HepG2 (cell line): ENCODE measurements around the gene ZFAND4. TPM values are rescaled to one million over a fixed set of nuclear protein-coding genes. Genes with fewer than 3 reads are reported as not detected.

Experiments used
- HNF1A ChIP-seq, 2 experiments: sonication (generic) in 1 of 2; formaldehyde crosslinking in 1 of 2; IDR thresholded peaks; 2 replicates each; pipeline versions ENCODE4 v1.4.0 to v1.6.1; 2016 to 2020; ENCODE audit warnings: borderline replicate concordance in 1 of 2, low read depth in 1 of 2, mild to moderate bottlenecking in 1 of 2, missing genetic modification reagents in 1 of 2
- KLF16 ChIP-seq, 2 experiments: sonication (generic) in 1 of 2; formaldehyde crosslinking in 1 of 2; IDR thresholded peaks; 2 replicates each; pipeline versions ENCODE4 v1.6.1 to v1.8.0; 2016 to 2023; ENCODE audit warnings: missing genetic modification reagents in 2 of 2, missing compliant biosample characterization in 1 of 2
- MEIS2 ChIP-seq: sonication (generic); formaldehyde crosslinking; IDR thresholded peaks from 2 replicates; pipeline ENCODE4 v1.9.0; 2021; ENCODE audit warnings: mild to moderate bottlenecking, missing genetic modification reagents
- NFYC ChIP-seq: IDR thresholded peaks from 2 replicates; pipeline ENCODE4 v1.6.1; 2016; ENCODE audit warnings: missing genetic modification reagents, missing compliant biosample characterization
- PCBP1 ChIP-seq: fragments of 200-400 bp; formaldehyde crosslinking; IDR thresholded peaks from 2 replicates; pipeline ENCODE4 v1.6.1; 2017; ENCODE audit warnings: mild to moderate bottlenecking, low read depth, low read length, borderline replicate concordance
- SKI ChIP-seq: fragments of 450-650 bp; IDR thresholded peaks from one replicate; pipeline ENCODE4 v1.6.1; 2018; ENCODE audit warnings: mild to moderate bottlenecking; ENCODE audit not compliant: partially characterized antibody
- SP5 ChIP-seq: IDR thresholded peaks from 2 replicates; pipeline ENCODE4 v1.6.1; 2016; ENCODE audit warnings: low read depth, borderline replicate concordance
- polyA plus RNA-seq, 8 experiments: library from polyadenylated mRNA; depleted of rRNA in 3 of 8; stranded (reverse) in 7 of 8; unstranded in 1 of 8; fragments of >200 nt; fragmentation: Illumina TruSeq in 4 of 8; extraction: Trizol in 4 of 8; gene quantifications; 2 replicates each; pipeline versions ENCODE4 v1.2.1 to v1.2.3, GENCODE V29; 2011 to 2016; ENCODE audit warnings: low read depth in 4 of 8, missing spikeins in 1 of 8, mixed read lengths in 1 of 8; ENCODE audit not compliant: insufficient read depth in 1 of 8
- total RNA-seq, 5 experiments: library from RNA; depleted of rRNA; stranded (reverse); fragments of >200 nt; fragmentation: Illumina TruSeq; extraction: Trizol; gene quantifications; 2 replicates each; pipeline ENCODE4 v1.2.3, GENCODE V29; 2016; ENCODE audit warnings: low read depth in 1 of 5

The ZFAND4 gene
- total and polyA plus RNA-seq, 2 of the 13 experiments (the other 11 are each of a cell fraction or from before 2014, with no cell fraction given), result 2.9 to 9.2 TPM

DNA sequence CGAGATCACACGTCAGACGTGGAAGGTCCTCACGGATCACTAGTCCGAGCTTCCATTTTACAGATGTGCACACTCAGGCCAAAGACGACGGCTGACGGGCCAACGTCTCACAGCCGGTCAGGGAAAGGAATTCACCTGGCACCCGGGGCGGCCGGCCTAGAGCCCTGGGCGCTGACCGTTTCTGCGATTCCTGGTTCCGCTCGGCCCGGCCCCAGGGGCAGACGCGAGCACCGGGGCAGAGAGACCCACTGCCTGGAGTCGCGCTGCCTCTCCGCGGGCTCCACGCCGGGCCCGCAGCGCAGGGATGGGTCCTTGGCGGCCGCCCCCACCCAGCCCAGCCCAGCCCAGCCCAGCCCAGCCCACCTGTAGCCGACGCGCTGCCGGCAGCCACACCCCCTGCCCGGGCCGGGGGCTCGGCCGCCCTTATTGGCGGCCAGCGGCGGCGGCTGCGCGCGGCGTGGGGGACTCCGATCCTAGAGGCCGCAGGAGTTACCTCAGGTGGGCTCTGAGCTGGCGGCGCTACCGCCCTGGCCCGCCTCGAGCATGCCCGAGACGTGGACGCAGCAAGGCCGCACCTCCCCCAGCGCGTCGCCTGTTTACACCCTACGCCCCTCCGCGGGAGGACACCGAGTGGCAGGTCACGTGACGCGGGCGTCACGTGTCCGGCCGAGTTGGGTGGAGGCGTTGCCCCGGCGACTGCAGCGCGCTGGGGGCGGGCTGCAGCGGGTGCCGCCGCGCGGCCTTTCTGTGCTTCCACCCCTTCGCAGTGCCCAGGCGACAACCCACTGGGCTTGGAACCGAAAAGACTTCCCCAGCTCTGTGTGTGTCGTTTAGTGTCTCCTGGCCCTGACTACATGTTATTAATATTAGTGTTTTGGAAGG is 78.1 kb downstream of the ZFAND4 start (continued):
- TF ChIP-seq SKI (peak; percentile 78), KLF16 (CRISPR knock-in tag; IDR thresholded peaks at IDR 0.05) (peak in 1 of 2 experiments; percentile 100; a peak in 2 of 4 replicates), HNF1A (IDR thresholded peaks at IDR 0.05; ENCODE audit: low read depth) (peak; percentile 28; the same call in 1 of the 2 replicates), HNF1A (CRISPR knock-in tag; IDR thresholded peaks at IDR 0.05; ENCODE audit: borderline replicate concordance) (no peak), MEIS2 (CRISPR knock-in tag) (peak; percentile 66), SP5 (CRISPR knock-in tag) (peak; percentile 90), NFYC (CRISPR knock-in tag) (peak; percentile 55), PCBP1 (0 out of 2 replicates have a peak, but pooled peaks have one; percentile 61)
